Activated CD4-positive, CD25-positive, alpha-beta regulatory T cell treated with anti-CD3 and anti-CD28 coated beads, Interleukin-2, amount 50 U/mL, for 24 hours (primary cell): Measurements from ENCODE around the gene MCHR1.
"Not testable (repeated sequence)": the region's sequence is repeated elsewhere in the genome, so short reads cannot be mapped to it uniquely, and the experiment has no call there.

Experiments
- ATAC-seq, 2 donors: fragments of 150-1000 bp; cut with Tn5 transposase; one replicate each; pipeline ENCODE4 v1.10.0; 2021; ENCODE audit warnings: mild to moderate bottlenecking in 1 of 2, moderate library complexity in 1 of 2

MCHR1 gene

DNA sequence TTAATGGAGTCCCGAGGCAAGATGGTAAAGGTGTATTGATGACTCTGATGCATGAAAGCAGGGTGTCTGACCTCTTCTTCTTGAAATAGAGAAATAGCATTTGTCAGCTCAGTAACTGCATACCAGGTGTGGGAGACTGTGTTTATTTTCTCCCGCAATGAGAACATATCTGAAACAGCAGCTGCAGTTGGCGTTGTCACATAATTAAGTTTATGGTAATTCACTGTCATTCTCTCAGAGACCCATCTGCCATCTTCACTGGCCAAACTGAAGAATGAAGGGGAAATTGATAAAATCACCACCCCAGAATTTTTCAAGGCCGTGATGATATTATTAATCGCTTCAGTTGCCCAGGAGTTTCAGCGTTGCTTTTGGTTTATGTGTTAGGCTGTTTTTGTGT lies 20.1 kb upstream of the MCHR1 start:
- ATAC-seq = no peak

DNA sequence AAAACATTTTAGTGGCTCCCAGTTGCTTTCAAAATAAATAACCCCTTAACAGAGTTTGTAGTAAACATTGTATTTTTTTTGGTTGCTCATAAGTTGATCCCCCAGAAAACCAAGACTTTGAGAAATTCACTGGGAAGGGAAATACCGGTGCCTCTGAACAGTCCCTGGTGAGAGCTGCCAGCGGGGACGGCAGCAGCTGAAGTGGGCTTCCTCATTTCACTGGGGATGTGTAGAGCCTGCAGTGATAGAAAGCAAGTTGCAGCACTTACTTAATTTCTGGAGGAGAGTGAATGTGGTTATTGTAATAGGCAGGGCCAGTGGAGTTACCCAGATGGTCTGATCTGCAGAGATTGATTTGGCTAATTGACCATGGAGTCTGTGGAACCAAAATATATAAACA lies 18.6 kb upstream of the MCHR1 start:
- no peak for ATAC-seq

DNA sequence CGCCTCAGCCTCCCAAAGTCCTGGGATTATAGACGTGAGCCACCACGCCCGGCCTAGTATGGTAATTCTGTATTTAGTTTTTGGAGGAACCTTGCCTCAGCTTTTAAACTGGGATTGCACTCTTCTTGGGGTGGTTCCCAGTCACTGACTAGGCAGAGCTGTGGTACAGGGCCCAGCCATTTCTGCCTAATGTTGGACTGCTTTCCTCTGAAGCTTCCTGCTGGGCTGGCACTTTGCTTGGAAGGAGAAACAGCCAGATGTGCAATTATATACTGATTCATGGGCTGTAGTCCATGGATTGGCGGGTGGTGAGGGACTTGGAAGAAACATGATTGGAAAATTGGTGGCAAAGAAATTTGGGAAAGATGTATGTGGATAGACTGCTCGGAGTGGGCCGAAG lies 17.6 kb upstream of the MCHR1 start:
- no peak for ATAC-seq

DNA sequence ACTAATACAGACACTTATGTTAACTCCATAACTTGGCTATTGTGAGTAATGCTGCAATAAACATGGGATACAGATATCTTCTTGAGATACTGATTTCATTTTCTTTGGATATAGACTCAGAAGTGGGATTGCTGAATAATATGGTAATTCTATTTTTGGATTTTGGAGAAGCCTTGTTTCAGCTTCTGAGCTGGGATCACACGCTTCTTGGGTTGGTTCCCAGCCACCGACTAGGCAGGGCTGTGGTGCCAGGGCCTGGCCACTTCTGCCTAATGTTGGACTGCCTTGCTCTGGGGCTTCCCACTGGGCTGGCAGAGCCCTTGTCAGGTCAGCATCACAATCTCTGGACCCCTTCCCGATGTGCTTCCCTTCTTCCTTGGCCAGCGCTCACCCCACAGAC lies 14.0 kb upstream of the MCHR1 start:
- ATAC-seq = no peak

DNA sequence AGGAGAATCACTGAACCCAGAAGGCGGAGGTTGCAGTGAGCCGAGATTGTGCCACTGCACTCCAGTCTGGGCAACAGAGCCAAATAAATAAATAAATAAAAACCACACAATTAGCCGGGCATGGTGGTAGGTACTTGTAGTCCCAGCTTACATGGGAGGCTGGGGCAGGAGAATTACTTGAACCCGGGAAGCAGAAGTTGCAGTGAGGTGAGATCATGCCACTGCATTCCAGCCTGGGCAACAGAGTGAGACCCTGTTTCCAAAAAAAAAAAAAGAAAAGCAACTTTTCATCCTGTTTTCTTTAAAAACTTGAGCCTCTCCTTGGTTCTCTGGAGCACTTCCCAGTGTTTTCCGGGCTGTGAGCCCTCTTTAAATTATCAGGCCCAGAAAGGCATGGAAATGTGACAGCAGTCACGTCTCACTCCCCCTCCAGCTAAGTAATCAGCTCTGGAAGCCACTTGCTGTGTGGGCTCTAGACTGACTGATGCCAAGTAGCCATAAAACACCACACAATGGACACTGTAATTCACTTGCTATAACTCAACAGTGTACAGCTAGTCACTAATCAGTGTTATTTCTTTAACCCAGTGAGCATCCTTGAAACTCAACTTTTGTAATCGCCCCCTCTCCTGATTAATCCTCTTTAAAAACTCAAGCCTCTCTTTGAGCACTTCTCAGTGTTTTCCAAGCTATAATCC lies 13.0 kb upstream of the MCHR1 start:
- ATAC-seq = no peak

DNA sequence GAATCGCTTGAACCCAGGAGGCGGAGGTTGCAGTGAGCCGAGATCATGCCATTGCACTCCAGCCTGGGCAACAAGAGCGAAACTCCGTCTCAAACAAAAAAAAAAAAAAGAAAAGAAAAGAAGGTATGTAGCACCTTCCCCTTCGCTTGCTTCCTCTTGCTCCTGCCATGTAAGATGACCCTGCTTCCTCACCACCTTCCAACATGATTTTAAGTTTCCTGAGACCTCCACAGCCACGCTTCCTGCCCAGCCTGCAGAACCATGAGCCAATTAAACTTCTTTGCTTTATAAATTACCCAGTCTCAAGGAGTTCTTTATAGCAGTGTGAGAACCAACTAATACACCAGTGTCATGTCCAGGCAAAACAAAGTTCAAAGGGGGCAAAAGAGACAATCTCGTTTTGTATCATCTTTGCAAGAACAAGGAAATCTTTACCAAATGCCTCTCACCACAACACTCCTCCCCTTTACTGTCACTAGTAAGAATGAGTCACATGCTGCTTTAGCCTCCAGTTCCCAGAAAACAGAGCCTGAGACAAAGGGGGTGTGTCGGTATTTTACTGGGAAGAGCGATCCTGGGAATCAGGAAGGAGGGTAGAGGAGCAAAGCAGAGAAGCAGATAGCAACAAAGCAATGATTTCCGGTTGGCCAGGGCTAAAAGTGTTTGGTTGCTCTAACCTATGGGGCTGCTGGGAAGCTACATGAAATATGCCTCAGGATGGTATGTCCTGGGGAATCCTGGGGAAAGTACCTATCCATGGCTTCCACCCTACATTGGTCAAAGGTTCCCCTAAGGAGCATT lies 10.5 kb upstream of the MCHR1 start:
- peak; percentile 63 to 76 for ATAC-seq

DNA sequence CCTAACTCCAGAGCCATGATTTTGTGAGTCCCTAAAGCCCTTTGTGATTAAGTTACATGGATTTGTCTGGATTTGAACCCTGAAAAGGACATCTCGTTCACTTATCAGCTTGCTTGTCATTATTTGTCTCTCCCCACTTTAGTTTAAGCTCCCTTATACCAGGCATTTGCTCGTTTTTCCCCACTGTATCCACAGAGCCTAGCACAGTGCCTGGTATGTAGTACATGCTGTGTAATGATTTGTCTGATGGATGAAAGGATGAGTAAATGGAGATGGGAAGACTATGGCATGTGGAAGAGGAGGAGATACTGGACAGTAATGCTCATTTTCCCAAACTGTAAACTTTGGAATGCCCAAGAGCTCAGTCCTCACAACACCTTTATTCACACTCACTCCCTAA lies 9.2 kb upstream of the MCHR1 start:
- ATAC-seq = no peak

DNA sequence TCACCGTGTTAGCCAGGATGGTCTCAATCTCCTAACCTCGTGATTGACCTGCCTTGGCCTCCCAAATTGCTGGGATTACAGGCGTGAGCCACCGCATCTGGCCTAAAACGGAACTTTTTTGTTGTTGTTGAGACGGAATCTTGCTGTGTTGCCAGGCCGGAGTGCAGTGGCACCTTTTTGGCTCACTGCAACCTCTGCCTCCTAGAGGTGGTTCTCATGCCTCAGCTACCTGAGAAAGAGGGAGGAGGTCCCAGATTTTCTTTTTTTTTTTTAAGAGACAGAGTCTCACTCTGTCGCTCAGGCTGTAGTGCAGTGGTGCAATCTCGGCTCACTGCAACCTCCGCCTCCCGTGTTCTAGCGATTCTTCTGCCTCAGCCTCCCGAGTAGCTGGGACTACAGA lies 7.9 kb upstream of the MCHR1 start:
- ATAC-seq = no peak

DNA sequence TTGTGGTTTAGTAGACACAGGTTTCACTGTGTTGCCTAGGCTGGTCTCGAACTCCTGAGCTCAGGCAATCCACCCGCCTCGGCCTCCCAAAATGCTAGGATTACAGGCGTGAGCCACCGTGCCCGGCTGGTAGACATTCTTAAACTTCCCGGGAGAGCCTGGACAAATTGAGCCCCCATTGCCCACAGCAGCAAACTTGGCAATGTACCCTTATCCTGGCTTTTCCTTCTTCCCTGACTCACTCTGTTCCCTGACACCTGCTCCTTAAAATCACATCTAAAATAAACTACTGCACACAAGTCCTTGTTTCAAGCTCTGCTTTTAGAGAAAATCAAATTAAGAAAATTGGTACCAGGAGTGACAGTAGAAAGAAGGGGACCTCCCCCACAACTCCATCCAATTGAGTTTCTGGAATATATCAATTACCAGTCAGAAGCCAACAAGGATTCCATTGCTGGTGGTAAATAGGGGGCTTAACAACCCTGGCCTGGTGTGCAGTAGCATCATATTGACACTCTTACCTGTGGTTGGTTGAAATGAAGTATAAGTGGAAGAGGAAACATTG lies 7.4 kb upstream of the MCHR1 start:
- no peak for ATAC-seq

DNA sequence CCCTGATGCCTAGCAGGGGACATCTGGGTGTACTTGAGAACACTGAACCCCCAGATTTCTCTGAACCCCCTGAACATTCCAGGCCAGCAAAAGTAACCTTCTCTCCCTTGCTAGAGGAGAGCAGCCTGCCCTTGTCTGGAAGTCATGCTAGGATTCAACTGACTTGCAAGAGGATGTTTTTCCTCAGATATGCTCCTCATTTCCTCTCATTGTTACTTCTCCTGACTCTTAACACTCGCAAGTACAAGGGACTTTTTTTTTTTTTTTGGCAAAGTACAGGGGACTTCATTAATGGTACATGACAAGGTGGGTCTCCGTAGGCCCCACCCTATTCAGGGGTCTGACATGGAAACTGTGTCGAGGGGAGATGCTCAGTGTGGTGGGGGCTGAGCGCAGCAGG lies 6.3 kb upstream of the MCHR1 start:
- no peak for ATAC-seq

DNA sequence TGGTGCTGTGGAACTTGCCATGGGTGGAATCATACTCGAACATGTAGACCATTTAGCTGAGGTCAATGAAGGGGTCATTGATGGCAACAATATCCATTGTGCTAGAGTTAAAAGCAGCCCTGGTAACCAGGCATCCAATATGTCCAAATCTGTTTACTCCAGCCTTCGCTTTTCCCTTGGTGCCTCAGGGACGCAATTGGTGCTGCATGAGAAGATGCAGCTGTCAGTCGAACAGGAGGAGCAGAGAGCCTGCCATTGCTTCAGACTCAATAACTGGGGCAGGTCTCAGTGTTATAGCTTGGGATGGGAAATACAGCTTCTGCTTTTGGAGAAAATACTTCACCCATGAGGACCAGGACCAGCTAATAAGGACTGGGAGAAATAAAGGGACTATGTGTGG lies 5.0 kb upstream of the MCHR1 start:
- no peak for ATAC-seq

DNA sequence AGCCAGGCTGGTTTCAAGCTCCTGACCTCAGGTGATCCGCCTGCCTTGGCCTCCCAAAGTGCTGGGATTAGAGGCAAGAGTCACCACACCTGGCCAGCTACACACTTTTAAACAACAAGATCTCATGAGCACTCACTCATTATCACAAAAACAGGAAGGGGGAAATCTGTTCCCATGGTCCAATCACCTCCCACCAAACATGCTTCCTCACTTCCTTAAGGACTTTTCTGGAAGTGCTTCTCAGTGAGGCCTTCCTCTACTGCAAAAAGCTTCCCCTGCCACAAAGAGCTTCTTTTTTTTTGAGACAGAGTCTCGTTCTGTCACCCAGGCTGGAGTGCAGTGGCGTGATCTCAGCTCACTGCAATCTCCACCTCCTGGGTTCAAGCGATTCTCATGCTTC lies 3.1 kb upstream of the MCHR1 start:
- not testable (repeated sequence) for ATAC-seq

DNA sequence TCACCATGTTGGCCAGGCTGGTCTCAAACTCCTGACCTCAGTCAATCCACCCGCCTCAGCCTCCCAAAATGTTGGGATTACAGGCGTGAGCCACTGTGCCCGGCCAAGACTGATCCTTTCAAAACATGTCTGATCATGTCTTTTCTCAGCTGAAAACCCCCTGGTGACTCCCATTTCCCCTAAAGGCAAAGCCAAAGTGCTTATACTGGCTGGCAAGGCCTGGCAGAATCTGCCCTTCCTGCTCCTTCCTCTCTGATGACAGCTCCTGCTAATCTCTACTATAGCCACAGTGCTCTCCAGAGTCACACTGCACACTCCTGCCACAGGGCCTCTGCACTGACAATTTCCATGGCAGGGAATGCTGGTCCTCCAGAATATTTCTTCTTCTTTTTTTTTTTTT lies 2.6 kb upstream of the MCHR1 start:
- no peak for ATAC-seq

DNA sequence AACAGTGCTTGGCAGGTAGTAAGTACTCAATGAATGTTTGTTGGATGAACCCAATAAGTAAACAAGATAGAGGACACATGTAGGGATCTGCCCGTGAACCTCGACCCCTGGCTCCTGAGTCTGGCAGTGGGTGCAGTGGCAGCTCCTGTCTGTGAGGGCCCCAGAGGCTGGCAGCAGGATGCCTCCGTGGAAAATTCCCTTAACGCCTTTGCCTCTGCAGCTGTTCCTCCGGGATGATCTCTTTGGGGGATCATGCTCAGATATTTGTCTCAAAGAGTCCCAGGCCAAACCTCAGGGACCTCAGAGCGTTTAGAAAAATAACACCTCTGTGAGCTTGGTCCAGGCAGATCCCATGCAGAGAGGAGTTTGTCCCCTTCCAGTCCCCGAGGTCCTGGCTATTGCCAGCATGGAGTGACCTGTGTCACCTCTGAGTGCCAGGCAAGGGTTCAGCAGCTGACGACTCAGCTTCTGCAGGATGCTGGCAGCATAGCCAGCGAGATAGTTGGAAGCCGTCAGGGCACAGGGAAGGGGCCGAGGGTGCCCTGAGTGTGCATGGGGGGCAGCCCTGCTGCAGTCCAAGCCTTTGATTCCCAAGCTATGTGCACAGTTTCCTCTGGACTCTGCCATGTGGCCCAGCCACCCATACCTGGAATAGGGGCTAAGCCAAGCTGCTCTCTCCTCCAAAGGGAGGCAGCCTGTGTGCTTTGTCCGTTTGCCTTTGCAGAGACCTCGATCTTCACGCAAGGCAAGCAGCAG lies 613 bp upstream of the MCHR1 start:
- no peak for ATAC-seq

DNA sequence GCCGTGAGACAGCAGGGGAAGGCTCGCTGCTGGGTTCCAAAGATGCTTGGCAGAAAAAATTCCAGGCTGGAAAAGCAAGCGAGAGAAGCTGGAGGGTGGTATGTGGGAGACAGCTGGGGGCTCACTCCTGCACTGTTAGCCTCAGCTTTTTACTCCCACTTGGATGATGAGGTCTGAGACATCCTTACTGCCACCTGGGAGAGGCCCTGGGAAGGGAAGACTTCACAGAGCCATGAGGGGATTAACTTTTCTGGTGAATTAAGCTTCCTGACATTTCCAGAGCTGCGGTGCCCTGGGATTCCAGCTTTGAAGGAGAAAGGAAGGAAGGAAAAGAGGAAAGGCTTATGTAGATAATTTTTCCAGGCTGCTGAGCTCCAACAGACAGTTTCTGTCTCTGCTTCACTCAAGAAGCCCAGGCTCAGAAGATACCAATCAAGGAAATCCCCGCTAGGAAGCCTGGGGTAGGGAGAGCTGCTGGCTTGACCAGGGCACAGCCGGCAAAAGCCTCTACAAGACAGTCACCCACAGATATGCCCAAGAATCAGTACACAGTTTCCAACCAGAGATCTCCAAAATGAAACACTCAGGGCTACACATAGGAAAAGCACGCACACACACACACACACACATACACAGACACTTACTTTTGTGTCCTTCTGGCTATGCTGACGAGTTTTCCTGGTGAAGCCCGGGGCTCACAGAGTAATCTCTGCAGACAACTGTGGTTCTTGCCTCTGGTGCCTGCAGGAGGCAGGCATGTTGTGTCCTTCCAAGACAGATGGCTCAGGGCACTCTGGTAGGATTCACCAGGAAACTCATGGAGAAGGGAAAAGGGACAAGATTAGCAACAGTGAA lies 907 bp downstream of the MCHR1 start:
- ATAC-seq = no peak

DNA sequence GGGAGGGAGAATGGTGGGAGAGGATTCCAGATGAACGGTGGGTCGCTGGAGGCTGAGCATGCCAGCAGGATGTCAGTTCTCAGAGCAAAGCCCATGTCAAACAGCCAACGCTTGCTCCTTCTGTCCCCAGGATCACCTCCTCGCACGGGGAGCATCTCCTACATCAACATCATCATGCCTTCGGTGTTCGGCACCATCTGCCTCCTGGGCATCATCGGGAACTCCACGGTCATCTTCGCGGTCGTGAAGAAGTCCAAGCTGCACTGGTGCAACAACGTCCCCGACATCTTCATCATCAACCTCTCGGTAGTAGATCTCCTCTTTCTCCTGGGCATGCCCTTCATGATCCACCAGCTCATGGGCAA lies 1.5 kb downstream of the MCHR1 start:
- ATAC-seq = no peak

DNA sequence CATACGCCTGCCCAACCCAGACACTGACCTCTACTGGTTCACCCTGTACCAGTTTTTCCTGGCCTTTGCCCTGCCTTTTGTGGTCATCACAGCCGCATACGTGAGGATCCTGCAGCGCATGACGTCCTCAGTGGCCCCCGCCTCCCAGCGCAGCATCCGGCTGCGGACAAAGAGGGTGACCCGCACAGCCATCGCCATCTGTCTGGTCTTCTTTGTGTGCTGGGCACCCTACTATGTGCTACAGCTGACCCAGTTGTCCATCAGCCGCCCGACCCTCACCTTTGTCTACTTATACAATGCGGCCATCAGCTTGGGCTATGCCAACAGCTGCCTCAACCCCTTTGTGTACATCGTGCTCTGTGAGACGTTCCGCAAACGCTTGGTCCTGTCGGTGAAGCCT lies 2.2 kb downstream of the MCHR1 start:
- ATAC-seq = no peak

DNA sequence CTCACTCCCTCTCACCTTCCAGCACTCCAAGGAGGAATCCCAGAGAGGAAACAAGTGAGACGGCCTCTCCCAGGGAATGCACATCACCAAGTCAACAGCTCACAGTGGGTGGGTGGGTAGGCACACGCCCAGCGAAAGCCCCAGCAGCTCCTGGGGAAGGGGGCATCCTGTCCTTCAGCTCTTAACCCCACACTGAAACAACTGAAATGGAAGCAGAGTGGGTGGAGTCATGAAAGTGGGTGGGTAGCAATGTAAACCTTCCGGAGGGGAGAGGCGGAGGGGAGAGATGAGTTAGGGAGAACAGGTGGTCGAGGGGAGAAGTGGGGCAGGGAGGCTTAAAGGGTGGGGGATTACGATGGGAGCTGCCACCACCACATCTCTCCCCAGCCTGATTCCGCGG lies 5.4 kb downstream of the MCHR1 start:
- no peak for ATAC-seq

DNA sequence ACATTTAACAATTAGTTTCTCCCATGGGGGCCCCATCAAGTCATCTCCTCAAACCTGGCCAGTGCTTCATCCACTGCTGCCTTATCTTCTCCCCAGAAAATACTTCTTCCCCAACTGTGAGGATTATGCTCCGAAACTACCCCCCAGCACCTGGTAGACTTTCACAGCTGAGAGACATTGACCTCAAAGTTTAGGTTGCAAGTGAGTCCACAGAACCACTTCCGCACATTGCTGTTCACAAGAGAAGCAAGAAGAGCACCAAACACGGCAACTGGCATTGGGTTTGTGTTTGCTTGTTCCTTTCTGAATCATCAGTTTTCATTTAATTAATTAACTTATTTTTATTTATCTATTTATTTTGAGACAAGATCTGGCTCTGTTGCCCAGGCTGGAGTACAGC lies 6.1 kb downstream of the MCHR1 start:
- no peak for ATAC-seq

DNA sequence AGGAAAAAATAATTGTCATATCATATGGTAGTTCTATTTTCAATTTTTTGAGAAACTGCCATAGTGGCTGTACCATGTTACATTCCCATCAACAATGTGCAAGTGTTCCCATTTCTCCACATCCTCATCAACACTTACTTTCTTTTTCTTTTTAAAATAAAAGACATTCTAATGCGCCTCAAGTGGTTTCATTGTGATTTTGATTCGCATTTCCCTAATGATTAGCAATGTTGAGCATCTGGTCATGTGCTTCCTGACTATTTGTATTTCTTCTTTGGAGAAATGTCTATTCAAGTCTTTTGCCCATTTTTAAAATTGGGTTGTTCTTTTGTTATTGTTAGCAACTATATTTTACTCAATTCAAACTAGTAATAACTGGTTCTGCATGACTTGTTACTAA lies 8.4 kb downstream of the MCHR1 start:
- ATAC-seq = no peak

DNA sequence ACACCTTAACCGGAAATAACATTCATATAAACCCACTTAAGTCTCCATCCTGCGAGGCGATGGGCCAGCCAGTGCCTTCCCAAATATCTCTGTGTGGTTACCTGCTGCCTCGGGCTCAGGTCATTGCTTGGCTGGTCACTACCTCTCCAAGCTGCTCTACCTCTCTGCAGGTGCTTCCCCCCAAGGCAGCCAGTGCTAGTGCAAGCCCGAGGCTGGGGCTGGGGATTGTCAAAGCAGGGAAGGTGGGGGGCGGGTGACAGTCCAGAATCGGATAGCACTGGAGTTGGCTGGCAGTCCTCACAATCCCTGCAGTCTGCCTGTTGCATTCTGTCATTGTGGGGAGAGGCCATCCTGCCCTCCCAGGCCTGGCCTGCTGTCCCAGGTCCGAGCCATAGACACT lies 11.1 kb downstream of the MCHR1 start:
- ATAC-seq = no peak

DNA sequence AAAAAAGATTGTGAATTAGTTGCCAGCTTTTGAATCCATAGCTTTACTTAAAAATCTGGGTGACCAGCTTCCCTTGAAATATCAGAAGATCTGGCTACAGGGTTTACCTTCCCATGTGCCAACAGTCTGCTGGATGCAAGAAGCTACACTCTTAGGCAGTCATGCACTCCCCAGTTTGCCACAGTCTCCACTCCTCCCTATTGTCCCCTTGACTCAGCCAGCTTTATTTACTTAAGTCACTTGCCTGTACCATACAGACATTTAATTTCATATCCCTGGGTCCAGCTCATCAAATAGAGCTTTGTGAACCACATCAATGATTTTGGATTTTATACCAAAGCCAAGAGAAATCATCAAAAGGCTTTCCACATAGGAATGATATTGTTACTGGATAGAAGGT lies 12.2 kb downstream of the MCHR1 start:
- no peak for ATAC-seq

DNA sequence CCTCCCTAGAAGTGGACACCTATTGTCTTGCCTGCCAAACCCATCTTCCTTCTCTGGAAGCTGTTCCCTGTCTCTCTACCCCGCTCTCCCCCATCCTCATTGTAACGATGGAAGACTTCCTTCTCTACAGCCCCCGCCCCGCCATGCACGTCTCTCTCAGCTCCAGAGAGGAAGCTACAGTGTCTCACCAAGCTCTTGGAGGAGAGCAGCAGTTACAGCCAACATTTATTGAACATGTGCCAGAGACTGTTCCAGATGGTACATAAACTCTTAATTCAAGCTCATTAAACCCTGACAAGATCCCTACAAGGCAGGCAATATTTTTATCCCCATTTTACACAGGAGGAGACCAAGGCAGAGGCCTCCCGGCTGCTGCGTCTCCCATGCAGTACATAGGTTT lies 15.1 kb downstream of the MCHR1 start:
- no peak for ATAC-seq
